ENCODE data around the gene GOLGA6L2.

GRCh38 chr15:23402140-23402539, 44.9 kb downstream of the GOLGA6L2 start:
- TF ChIP-seq FOS (IDR thresholded peaks at IDR 0.05; ENCODE audit: borderline replicate concordance, insufficient read depth, low read length) (no peak), CTCF (IDR thresholded peaks at IDR 0.05; ENCODE audit: extremely low read depth in 1 of 2, insufficient read depth in 1 of 2, low read depth in 1 of 2, low read length in 2 of 2) (no peak), POLR2A (IDR thresholded peaks at IDR 0.05; ENCODE audit: low read depth, low read length) (no peak), EZH2 (IDR thresholded peaks at IDR 0.05; ENCODE audit: borderline replicate concordance, low read depth, low read length, severe bottlenecking) (no peak), POLR2AphosphoS5 (IDR thresholded peaks at IDR 0.05; ENCODE audit: insufficient read depth, low read depth, low read length) (no peak), JUN (IDR thresholded peaks at IDR 0.05; ENCODE audit: borderline replicate concordance, insufficient read depth, insufficient read length, low read depth) (no peak), MAX (IDR thresholded peaks at IDR 0.05; ENCODE audit: insufficient read depth, insufficient read length) (no peak)
